GM19240 (cell line): Measurements from ENCODE around the gene TASP1.

ENCODE experiments used
- DNase-seq: peaks from one replicate; pipeline ENCODE4 v3.0.0; 2011; ENCODE audit warnings: low spot score; ENCODE audit not compliant: insufficient read length

Gene TASP1

GRCh38 chr20:13571662-13572061 lies 67.1 kb downstream of the TASP1 start:
- DNase-seq, result no peak

DNA sequence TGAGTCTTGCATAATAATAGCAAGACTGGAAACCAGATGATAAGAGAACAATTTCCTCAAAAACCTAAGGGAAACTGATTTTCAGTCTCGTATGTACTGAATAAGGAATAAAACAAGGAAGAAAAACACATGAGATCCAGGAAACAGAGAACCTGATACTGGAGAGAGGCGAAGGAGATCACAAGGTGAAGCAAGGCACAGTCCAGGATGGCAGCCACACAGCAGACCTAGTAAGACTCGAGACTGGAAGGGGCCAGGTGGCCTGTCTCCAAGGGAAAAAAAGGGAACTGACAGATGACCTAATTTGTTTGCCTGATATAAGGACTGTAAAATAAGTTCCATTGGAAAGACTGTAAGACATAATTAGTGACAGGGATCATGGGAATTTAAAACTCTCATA lies 71.1 kb downstream of the TASP1 start:
- DNase-seq, result no peak

DNA sequence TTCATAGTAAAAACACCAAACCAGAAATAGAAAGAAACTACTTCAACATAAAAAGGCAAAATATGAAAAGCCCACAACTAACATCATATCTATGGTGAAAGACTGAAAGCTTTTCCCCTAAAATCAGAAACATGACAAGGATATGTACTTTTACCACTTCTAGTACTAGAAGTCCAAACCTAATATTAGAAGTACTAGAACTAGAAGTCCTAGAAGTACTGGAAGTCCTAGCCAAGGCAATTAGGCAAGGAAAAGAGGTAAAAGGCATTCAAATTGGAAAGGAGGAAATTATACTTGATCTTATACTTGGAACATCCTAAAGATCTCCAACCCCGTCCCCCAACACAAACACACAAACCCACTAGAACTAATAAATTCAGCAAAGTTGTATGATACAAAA lies 74.9 kb downstream of the TASP1 start:
- DNase-seq, result no peak

GRCh38 chr20:13554706-13555105 lies 84.0 kb downstream of the TASP1 start:
- no peak for DNase-seq

DNA sequence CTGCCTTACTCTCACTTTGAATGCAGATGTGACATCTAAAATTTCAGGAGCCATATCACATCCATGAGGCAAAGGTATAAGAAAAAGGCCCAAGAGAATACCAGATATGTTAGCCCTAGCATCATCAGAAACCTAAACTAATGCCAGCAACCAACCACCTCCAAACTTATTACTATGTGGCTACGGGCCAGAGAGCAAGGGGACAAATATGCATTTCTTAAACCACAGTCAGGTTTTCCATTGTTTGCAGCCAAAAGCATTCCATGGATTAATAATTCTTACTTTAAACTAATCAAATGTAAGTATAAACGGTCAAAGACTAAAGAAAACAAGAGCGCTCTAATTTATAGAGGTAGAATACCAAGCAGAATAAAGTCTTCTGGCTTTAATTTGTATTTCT lies 84.7 kb downstream of the TASP1 start:
- no peak for DNase-seq

DNA sequence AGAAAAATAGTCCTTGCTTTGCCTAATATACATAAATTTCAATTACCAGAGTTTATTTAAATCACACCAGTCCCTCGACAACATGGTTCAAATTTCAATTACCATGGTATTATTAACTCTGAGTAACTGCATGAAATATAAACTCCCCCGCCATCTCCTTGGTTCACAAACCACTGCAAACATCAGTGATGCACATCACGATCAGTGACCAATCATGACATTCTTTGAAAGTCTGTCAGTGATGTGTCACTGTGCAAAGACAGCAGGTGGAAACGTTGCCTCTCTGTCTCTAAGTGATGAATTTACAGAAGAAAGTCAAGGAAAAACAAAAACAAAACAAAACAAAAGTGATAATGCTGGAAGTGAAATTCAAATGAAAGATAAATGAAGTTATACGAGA lies 86.7 kb downstream of the TASP1 start:
- DNase-seq, result no peak

DNA sequence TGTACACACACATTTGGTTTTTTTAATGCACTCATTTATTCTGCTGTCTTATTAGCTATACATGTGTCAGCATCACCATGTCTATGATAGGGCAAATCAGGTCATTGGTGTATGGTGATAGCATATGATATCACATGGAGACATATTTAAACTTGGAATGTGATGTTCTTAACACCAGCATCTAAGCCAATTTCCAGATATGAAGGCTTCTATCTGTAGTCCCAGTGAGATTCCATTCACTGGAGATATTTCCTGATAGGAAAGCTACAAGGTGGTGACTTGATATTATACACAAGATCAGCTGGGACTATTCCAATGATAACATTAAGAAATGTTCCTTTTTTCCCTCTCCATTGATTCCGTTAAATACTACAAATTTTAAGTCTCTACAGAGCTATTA lies 89.3 kb downstream of the TASP1 start:
- DNase-seq, result no peak

- peak; percentile 24 for DNase-seq
These were observed 92.1 kb downstream of the TASP1 start for GRCh38 chr20:13546497-13547131.

GRCh38 chr20:13545790-13546189 lies 92.9 kb downstream of the TASP1 start:
- no peak for DNase-seq

DNA sequence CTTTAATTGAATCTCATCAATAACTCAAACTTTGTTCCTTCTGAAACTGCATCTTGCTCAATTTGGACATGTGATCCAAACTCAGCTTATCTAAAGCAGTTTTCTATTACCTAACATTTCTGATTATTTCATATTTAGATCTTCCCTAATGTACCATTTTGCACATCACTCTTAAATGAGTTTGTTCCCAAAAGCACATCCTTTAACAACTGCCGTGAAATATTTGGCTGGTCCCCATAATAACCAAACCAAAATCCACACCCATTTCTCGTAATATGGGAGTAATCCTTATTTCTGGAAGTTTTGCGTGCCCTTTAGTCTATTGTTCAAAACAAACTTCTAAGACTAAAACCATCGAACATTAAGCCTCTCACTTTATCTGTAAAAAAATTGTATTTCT lies 94.9 kb downstream of the TASP1 start:
- no peak for DNase-seq

GRCh38 chr20:13535627-13536026 lies 103.1 kb downstream of the TASP1 start:
- no peak for DNase-seq

DNA sequence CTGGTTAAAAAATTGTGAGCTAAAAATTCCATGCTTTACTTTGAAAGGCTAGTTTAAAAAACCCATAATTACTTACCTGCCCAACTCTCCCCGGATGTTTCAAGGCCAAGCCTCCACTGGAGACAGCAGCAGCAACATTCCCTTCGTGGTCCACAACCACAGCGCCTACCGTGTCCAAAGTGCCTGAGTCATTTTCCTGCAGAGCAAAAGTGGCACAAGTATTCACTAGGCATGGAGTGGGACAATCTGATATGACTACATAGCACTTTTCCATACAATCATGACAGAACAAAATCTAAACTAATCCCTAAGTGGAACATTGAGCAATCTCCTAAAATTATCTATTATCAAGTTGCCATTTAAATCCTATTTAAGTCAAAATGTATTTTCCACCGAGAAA lies 104.8 kb downstream of the TASP1 start:
- DNase-seq, result no peak

- DNase-seq, result no peak
These were observed 108.6 kb downstream of the TASP1 start for GRCh38 chr20:13530146-13530545.

DNA sequence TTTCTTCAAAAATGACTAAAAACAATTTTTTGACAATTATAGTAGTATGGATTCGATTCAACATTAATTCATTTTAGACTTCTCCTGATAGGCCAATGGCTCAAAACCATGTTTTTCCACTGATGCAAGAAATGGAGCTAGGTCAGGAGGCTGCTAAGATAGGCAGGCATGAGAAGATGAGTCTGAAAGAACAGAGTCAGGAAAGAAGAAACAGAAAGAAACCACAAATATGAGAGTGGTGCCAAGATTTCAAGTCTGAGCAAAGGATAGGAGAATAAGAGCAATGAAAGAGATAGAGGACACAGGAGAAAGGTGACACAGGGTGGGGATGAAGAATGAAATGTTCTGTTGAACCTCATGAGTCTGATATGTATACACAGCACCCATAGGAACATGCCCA lies 112.2 kb downstream of the TASP1 start:
- DNase-seq, result no peak

- no peak for DNase-seq
These were observed 113.3 kb downstream of the TASP1 start for GRCh38 chr20:13525225-13525940.

- no peak for DNase-seq
These were observed 114.4 kb downstream of the TASP1 start for GRCh38 chr20:13524339-13524738.

- no peak for DNase-seq
These were observed 120.9 kb downstream of the TASP1 start for GRCh38 chr20:13517831-13518230.

DNA sequence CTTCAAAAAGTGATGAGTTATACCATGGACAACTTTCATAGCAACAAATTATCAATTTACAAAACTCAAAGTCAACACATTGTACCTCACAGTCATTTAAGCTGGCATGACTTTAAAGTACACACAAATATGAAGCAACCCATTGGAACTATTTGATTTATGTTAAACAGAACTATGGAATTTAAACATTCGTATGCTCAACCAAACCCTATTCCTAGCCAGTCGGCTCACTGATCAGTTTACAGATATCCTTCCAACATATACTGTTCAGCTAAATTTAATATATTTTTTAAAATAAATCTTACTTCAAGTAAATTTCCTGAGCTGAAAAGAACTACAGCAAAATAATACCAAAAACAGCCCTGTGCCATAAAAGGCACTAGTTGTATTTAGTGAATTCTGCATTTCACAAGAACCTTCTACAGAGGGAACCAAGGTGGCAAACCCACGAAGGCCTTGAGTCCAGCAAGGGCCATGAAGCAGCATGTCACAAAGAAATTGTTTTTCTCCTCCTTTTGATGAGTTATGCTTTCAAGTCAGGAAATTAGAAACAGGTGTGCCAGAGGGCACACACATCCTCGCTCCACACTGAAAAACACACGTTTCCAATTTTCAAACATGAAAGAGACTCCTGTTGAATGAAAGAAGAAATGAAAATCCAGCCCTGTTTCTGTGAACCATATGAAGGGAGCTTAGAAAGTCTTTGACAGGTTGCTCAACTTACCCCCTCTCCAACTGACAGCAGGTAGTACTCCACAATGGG lies 122.8 kb downstream of the TASP1 start:
- no peak for DNase-seq

GRCh38 chr20:13515291-13515690 lies 123.4 kb downstream of the TASP1 start:
- DNase-seq, result no peak

- no peak for DNase-seq
These were observed 127.8 kb downstream of the TASP1 start for GRCh38 chr20:13510837-13511488.

GRCh38 chr20:13507646-13508045 lies 131.1 kb downstream of the TASP1 start:
- DNase-seq, result no peak

GRCh38 chr20:13501500-13501899 lies 137.2 kb downstream of the TASP1 start:
- no peak for DNase-seq
